Stimulated activated CD8-positive, alpha-beta memory T cell treated with anti-CD3 and anti-CD28 coated beads, Interleukin-15, amount 100 ng/mL, for 48 hours (primary cell): ENCODE data around the gene LTA.
"Not testable (repeated sequence)": the region's sequence is repeated elsewhere in the genome, so short reads cannot be mapped to it uniquely, and the experiment has no call there.

Experiments used
- DNase-seq, 2 donors: peaks; one replicate each; pipeline ENCODE4 v3.0.0-alpha.2; 2020; ENCODE audit warnings: low read depth in 2 of 2

LTA gene

DNA sequence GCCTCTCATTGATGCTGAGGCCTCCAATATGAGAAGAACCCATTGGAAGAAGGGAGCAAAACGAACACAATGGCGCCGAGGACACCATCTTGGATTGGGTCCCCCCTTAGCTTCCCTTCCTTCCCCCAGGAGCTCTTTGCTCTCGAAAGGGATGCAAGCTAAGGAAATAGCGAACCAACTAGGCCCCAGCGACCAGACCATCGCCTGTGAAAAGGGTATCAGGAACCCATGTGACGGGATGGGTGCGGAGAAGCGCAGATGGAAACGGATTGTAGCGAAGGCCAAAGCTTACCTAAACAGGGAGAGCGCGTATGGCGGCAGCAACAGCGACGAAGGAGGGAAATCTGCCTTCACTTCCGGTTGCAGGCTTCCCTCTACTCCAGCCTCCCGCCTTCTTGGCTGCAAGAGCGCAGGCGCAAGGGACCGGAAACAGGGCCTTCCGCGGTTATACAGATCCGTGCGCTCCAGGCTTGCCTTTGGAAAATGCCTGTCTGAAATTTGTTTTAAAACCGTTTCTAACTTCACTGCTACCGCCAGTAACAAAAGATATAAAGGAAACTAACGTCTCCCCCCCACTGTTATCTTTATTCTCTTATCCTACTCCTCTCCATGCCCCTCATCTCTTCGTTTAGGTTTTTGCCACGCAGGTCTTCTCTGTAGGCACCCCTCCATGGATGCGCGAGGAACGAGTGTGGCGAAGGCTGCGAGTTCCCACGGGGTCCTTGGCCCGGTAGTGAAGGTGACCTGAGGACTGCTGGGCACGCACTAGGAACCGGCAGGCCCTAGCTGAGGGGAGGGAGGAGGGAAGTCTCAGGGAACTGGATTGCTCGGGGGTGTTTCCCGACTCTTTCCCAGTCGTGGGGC lies 30.2 kb upstream of the LTA start, which contains the start of gene DDX39B:
TSS of gene DDX39B (minus strand) at position 346 of the 864 bp plus-strand sequence. CDS start 1,471 bp downstream, outside the sequence.
- peak; percentile 92 to 93 for DNase-seq

DNA sequence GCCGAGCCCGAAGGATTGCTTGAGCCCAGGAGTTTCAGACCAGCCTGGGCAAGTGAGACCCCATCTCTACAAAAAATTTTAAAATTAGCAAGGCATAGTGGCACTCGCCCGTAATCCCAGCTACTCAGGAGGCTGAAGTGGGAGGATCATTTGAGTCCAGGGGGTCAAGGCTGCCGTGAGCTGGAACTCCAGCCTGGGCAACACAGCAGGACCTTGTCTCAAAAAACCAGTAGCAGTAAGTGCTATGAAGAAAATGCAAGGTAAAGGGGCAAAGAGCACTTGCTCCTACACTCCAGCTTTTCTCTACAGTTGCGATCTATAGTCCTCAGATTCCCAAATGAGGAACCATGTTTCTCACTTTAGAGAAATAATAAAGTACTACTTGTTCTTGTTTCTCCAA lies 28.4 kb upstream of the LTA start:
- DNase-seq, result no peak

DNA sequence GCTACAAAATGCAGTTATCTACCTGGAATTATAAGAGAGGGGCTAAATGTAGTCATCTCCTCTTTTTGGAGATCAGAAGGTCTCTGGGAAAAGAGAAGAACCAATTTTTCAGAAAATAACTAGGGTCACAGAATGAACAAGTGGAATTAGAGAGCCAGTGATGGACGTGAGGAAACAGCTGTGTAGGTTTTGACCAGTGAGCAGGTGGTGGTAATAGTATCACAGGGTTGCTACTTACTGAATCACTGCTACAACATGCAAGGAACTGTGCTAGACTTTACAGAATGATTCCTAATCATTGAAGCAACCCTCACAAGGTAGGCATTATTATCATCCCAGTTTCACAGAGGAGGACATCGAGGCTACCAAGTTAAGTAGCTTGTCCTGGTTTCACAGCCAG lies 27.4 kb upstream of the LTA start:
- no peak for DNase-seq

DNA sequence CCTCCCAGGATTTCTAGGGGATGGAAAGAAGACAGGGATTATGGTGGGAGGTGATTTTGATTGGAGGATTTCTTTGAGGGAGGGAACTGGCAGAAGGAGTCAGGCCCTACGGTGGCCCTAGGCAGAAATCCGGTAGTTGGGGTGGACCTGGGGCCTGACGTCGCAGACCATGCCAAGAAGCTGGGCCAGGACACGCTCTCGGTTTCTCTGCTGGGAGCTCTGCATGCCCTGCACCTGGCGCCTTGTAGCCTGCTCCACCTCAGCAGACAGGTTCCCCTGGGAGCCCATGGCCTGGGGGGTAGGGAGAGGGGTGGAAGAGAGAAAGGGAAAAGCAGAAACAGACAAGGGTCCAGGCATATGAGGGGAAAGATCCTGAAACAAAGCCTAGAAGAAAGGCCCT lies 26.8 kb upstream of the LTA start:
- DNase-seq, result no peak

DNA sequence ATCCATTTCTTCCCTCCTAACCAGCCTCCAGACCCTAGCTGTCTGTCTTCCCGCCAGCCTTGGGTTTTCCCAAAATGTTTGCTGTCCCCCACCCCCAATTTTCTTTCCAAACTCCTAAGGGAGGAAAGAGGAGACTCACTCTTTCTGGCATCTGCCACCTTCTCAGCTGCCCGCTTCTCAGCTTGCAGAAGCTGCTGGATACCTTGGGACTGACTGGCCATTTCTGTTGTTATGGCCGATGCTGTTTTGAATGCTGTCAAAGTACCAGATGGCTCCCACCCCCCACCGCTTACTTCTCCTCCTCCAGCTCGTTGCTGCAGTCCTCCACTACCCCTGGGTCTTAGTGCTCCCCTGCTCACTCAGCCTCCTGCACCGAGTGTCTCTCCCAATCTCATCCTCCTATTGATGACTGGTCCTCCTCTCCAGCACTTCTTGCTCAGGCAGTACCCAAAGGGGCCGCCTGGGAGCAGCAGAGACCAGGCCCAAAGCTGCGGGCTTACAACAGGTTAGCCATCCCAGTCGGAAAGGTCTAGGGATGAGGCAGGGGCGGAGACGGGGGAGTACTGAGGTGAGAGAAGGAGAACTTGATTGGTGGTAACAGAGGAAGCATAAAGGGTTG lies 25.6 kb upstream of the LTA start, which contains the start of gene ATP6V1G2:
TSS of gene ATP6V1G2 (minus strand) at position 270 of the 619 bp plus-strand sequence. CDS start at position 221, 49 bp downstream.
- DNase-seq, result peak; percentile 84 to 88

DNA sequence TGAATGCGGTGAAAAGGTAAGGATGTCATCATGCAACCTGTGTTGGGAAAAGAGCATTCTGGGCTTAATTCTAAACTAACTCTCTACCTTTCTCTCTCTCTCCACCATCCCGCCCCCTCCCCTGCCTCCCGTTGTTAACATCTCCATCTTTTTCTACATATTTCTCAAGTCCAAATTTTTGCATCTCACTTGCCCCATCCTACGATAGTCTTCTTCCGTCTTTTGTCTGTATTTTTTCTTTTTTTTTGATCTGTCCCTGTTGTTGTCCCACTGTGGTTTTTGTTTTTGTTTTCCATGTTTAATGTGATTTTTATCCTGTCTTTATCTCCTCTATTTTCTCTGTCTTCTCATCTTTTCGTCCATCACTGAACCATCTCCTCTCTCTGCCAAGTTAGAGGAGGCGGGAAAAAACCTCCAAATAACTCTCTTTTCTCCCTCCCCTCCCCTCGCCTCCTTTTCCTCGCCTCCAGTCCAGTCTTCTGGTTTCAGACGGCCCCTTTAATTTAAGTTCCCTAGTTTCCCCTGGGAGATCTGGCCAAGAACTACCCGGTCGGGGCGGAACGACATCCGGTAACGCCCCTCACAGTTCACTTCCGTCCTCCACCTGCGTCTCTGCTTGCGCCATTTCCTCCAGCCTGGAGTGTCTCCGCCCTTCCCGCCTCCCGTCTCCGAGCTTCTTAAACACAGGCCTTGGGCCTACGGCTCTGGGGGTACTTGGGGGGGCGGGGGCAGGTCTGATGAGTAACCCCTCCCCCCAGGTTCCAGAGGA lies 24.9 kb upstream of the LTA start, which contains the start of gene NFKBIL1:
TSS of gene NFKBIL1 (plus strand) at position 651 of the 769 bp plus-strand sequence. CDS start at position 738, 87 bp downstream.
- DNase-seq, result peak; percentile 90 to 91

DNA sequence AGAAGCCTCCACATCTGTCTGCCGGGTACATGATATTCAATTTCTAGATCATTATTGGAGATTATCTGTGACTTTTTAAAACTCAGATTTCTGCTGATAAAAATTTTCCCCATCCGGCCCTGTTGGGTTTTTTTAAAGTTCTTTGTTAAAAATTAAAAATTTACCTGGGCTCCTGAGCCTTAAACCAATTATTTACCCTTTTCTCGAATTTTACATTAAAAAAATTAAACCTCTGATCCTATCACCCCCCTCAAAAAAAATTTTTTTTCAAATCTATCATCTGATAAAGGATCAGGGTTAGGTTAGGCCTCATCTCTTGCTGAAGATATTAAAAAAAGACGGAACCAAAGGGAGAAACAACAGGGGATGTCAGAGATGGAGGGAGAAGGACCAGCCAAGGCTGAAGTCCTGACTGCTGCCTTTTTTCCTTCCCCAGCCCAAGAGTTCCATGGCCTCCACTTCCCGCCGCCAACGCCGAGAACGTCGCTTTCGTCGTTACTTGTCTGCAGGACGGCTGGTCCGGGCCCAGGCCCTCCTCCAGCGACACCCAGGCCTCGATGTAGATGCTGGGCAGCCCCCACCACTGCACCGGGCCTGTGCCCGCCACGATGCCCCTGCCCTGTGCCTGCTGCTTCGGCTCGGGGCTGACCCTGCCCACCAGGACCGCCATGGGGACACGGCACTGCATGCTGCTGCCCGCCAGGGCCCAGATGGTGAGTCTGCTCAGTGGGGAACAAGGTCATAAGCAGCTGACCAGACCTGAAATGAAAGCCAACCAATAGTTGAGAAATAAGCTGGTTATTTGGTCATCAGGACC lies 24.2 kb upstream of the LTA start:
- DNase-seq, result no peak

DNA sequence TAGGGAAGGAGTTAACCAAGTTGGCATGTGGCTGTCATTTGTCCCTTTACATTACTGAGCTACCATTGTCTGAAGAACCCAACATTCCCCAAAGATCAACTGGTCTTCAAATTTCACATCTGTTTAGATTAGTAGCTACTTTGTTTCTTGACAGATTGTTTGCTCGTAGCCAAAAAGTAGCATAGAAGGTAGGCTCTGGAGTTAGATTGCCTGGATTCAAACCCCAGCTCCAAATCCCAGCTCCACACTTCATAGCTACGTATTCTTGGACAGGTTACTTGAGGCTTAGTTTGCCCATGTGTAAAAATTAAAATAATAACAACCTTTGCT lies 23.6 kb upstream of the LTA start:
- no peak for DNase-seq

DNA sequence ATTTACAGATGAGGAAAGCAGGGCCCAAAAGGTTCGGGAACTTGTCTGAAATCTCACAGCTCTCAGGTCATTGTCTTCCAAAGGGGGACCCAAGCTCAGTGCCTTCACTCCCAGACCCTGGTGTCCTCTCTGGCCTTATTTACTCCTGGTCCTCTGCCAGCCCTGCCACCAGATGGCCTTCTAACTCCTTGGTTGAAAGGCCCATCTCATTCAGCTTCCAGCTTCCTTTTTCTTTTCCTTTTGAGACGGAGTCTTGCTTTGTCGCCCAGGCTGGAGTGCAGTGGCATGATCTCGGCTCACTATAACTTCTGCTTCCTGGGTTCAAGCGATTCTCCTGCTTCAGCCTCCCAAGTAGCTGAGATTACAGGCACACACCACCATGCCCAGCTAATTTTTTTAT lies 20.7 kb upstream of the LTA start:
- DNase-seq, result not testable (repeated sequence)

DNA sequence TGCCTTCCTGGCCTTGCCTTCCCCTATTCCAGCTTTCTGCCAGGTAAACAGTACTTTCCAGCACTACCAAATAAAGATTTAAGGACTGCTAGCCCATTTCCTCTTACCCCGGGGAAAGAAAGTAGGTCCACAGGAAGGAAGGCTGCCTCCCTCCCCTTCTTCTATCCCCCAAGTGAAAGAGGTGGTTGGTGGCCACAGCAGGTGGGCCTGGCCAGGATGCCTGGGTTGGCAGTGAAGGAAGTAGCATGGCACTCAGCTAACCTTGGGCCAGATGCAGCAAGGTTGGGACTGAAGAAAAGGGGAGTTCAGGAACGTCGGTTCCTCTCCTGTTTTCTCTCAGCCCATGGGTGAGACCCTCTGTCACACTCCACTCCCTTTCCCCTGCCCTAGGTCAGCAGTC lies 15.8 kb upstream of the LTA start:
- DNase-seq, result no peak

DNA sequence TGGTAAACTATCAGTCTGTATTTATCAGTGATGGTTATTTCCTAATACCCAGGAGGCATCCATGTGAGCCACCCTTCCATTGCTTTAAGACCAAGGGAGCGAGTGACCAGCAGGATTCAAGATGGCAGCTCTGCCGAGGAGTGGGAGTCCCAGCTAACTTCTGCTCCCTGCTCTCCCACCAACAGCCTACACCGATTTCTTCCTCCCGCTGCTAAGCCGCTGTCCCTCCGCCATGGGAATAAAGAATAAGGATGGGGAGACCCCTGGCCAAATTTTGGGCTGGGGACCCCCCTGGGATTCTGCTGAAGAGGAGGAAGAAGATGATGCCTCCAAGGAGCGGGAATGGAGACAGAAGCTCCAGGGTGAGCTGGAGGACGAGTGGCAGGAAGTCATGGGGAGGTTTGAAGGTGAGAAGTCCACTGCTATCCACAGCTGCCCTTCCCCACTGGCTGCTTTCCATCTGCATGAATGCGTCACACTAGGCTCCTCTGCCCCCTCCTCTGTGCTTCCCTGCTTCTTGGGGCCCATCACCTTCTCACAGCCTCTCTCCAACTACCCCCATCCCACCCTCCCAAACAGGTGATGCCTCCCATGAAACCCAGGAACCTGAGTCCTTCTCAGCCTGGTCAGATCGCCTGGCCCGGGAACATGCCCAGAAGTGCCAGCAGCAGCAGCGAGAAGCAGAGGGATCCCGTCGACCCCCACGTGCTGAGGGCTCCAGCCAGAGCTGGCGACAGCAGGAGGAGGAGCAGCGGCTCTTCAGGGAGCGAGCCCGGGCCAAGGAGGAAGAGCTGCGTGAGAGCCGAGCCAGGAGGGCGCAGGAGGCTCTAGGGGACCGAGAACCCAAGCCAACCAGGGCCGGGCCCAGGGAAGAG lies 14.4 kb upstream of the LTA start:
- no peak for DNase-seq

DNA sequence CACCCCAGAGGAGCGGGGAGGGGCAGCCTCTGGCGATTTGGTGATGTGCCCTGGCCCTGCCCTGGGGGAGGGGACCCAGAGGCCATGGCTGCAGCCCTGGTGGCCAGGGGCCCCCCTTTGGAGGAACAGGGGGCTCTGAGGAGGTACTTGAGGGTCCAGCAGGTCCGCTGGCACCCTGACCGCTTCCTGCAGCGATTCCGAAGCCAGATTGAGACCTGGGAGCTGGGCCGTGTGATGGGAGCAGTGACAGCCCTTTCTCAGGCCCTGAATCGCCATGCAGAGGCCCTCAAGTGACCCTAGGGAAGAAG lies 13.8 kb upstream of the LTA start:
- no peak for DNase-seq

DNA sequence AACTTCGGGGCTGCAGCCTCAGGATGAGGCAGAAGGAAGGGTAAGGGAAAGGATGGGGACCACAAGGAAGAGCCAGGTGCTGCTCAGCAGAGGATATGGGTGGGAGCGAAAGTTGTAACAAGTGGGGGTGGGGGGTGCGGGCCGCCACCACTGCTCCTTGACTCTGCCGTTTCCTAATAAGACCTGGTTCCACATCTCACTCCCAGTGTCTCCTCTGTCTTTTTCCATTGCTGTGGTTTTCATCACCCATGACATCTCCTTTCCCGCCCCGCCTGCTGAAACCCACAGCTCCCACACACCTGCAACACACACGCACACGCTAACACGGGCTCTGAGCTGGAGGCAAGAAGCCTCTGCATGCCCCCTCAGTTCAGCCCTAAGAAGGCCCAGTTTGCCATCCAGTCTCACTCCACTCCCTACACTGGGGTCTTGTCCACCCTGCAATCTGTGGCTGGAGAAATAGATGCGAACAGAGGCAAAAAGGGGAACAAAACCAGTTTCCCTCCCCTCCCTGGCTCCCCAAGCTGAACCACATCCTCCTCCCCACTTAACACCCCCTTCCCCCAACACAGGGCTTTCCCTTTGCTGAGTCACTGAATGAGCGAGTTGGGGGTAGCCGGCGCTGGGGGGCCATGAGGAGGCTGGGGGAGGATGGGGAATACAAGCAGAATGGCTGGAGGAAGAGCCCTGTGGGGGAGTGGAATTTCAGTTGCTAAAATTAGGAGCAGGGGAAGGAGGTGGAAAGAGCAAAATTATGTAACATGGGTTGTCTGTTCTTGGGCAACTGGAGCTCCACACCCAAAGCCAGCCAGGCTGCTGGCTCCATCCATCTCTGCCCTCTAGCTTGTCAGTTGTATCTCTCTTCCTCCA lies 13.2 kb upstream of the LTA start:
- DNase-seq, result peak in 1 of 2 donors; percentile 66

DNA sequence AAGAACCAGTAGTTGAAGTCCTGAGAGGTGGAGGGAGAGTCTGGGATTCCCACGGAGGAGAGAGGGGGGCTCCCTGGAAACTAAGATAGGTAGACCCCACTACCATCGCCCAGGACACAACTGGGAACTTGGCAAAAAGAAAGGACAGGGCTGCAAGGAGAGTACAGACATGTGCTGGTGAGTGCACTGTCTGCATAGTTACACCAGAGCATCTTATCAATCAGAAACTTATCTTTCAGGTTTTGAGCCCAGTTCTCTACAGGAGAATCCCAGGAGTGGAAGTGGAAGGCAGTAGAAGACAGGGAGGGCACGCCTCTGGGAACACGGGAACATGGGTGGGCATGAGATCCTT lies 12.5 kb upstream of the LTA start:
- no peak for DNase-seq

DNA sequence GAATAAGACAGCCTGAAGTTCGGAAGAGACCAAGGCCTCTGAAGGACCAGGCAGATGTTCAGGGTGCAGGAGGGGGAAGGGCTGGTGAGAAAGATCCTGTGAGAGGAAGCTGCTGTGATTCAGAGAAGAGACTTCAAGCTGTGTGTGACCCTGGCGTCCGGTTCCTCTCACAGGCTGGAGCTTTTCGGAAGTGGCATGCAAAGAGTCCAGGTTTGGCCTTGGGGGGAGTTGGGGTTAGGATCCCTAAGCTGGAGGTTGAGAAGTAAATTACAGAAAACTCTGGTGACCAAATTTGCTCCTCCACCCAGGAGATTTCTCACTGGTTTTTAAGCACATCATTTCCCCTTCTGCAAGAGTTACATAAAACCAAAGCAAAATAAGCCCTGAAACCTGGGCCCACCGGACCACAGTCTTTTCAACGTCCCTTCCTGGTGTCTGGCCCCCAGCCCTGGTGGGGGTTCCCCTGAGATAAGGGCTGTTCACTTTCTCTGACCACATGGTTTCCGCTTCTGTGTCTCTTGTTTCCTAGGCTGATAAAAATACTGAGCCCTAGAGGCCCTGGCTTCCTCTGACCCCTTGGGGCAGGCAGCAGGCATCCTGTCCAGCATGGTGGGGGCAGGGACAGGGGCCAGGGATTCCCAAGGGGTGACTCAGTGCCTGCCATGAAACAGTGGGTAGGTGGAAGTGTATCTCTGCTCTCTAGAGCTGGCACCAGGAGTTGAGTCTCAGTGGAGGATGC lies 12.0 kb upstream of the LTA start:
- DNase-seq, result no peak

DNA sequence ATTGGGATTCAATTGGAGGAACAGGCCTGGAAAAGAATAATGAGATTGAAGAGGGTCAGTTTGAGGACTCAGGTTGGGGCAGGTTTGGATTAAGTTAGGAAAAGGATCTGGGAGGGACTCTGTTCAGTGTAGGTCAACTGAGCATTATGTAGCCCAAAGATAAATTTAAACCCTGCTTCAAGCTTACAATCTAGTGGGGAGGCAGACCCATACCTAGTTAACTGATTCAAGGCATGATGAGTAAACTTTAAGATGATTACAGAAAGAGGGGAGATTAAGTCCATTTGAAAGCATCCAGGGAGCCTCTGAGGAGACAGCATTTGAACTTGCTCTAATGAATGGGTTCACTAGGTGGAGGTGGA lies 11.4 kb upstream of the LTA start:
- no peak for DNase-seq

DNA sequence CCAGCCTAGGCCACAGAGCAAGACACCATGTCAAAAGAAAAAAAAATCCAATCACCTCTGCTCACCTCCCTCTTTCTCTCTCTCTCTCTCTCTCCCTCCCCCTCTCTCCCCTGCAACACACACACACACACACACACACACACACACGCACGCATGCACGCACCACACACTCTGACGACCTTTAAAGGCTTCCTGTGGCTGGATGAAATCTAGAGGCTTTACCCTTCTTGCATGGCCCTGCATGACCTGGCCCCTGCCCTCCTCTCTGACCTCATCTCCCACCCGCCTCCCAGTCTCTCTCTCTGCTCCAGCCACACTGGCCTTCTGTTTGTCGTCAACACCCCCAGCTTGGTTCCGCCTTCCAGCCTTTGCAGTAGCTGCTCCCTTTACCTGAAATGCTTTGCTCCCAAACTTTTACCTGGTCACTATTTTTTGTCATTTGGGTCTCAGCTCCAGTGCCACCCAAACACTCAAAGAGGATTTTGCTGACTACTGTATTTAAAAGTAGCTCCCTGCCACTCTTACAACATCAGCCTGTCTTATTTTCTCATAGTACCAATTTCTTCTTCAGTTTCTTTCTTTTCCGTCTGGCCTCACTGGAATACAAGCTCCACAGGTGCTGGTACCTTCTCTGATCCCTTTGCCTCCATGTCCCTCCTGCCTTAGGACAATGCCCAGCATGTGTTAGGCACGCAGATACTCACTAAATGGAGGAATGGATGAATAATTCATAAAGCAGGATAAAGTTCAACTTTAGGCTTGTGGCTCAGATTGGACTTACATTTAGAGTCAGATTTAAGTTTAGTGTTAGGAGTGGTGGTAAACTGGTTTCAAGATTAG lies 4.3 kb upstream of the LTA start:
- DNase-seq, result no peak

DNA sequence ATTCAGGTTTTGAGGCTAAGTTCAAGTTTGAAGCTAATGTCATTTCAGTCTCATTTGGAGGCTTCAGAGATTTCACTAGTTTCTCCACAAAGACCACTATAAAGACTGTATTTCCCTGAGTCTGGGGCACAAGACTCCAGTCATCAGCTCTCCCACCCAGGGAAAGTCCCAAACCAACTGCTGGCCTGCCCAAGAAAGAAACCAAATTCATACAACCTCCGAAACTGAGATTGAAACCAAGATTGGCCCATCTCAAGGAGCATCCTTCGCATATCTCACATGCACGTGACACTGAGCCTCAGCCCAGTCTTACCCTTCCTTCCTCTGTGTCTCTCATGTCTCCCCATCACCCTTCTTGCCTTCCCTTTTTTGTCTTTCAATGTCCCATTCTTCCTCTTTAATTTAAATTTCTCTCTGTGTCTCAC lies 3.5 kb upstream of the LTA start:
- peak in 1 of 2 donors; percentile 64 for DNase-seq
